SK-N-SH (cell line): Measurements from ENCODE around the gene TTC7B. TPM values are rescaled to one million over a fixed set of nuclear protein-coding genes. Genes with fewer than 3 reads are reported as not detected.

ENCODE experiments used
- CTCF ChIA-PET: fragments of 300-600, 350-600 bp; formaldehyde crosslinking; extraction: SDS; loops from one replicate; lab custom pipeline; 2021; lab: Yijun Ruan, JAX
- POLR2A ChIA-PET: fragments of 350-600 bp; sonication (Branson Sonifier 250); formaldehyde crosslinking; extraction: SDS; loops from one replicate; lab custom pipeline; 2020; ENCODE audit warnings: antibody characterized with exemption, inconsistent platforms; lab: Yijun Ruan, JAX
- DNase-seq: peaks from one replicate; pipeline ENCODE4 v3.0.0; 2012
- H2AFZ ChIP-seq: fragments of 200-600 bp; sonication (generic); 2 replicates; pipeline ENCODE4 v1.8.1; 2016; ENCODE audit warnings: antibody characterized with exemption, mild to moderate bottlenecking, low read depth
- H3F3A ChIP-seq: fragments of 200-600 bp; sonication (generic); replicated peaks from 2 replicates; pipeline ENCODE3; 2016; ENCODE audit warnings: antibody characterized with exemption, mild to moderate bottlenecking; ENCODE audit not compliant: insufficient read depth
- H3K27ac ChIP-seq, 2 experiments: fragments of 200-500 bp in 1 of 2; fragments of 200-600 bp in 1 of 2; sonication (Bioruptor generic) in 1 of 2; sonication (generic), shearing (Covaris generic) in 1 of 2; 2 replicates each; pipeline versions ENCODE4 v1.5.1 to v1.6.1; 2014 to 2016; ENCODE audit warnings: low read depth in 2 of 2, inconsistent platforms in 1 of 2, low read length in 1 of 2, mild to moderate bottlenecking in 1 of 2, mixed read lengths in 1 of 2
- H3K27me3 ChIP-seq: fragments of 200-600 bp; sonication (generic), shearing (Covaris generic); 2 replicates; pipeline ENCODE4 v1.6.1; 2016; ENCODE audit warnings: mixed run types; ENCODE audit not compliant: insufficient read depth
- H3K36me3 ChIP-seq, 2 experiments: fragments of 200-500 bp in 1 of 2; fragments of 200-600 bp in 1 of 2; sonication (Bioruptor generic) in 1 of 2; sonication (generic) in 1 of 2; replicated peaks in 1 of 2; 2 replicates each; pipeline versions ENCODE3 to v1.5.1; 2014 to 2016; ENCODE audit warnings: low read length in 1 of 2, mild to moderate bottlenecking in 1 of 2; ENCODE audit not compliant: insufficient read depth in 2 of 2, control insufficient read depth in 1 of 2
- H3K4me1 ChIP-seq, 2 experiments: fragments of 200-500 bp in 1 of 2; fragments of 200-600 bp in 1 of 2; sonication (Bioruptor generic) in 1 of 2; sonication (generic), shearing (Covaris generic) in 1 of 2; 2 replicates each; pipeline versions ENCODE4 v1.5.1 to v1.6.1; 2014 to 2016; ENCODE audit warnings: low read depth in 1 of 2, low read length in 1 of 2, mixed run types in 1 of 2; ENCODE audit not compliant: insufficient read depth in 2 of 2, control insufficient read depth in 1 of 2
- H3K4me2 ChIP-seq: fragments of 200-600 bp; sonication (generic), shearing (Covaris generic); 2 replicates; pipeline ENCODE4 v1.6.1; 2017; ENCODE audit warnings: mixed run types
- H3K4me3 ChIP-seq, 2 experiments: fragments of 200-500 bp in 1 of 2; fragments of 200-600 bp in 1 of 2; sonication (Bioruptor generic) in 1 of 2; sonication (generic), shearing (Covaris generic) in 1 of 2; 2 replicates each; pipeline versions ENCODE4 v1.5.1 to v1.8.1; 2014 to 2016; ENCODE audit warnings: low read depth in 2 of 2, inconsistent platforms in 1 of 2, low read length in 1 of 2, mild to moderate bottlenecking in 1 of 2, mixed read lengths in 1 of 2, moderate library complexity in 1 of 2
- H3K79me2 ChIP-seq: fragments of 200-600 bp; sonication (generic); 2 replicates; pipeline ENCODE4 v1.8.1; 2017; ENCODE audit warnings: mild to moderate bottlenecking; ENCODE audit not compliant: insufficient read depth
- H3K9ac ChIP-seq: fragments of 200-600 bp; sonication (generic); 2 replicates; pipeline ENCODE4 v1.6.1; 2017; ENCODE audit warnings: mixed run types
- H3K9me2 ChIP-seq: fragments of 200-600 bp; sonication (generic); 2 replicates; pipeline ENCODE4 v1.6.1; 2017; ENCODE audit warnings: mixed run types
- H3K9me3 ChIP-seq: fragments of 200-600 bp; sonication (generic); 2 replicates; pipeline ENCODE4 v1.6.1; 2017; ENCODE audit warnings: mixed run types, mild to moderate bottlenecking, moderate library complexity
- H4K20me1 ChIP-seq: fragments of 200-600 bp; sonication (generic); 2 replicates; pipeline ENCODE4 v1.6.1; 2017; ENCODE audit warnings: mild to moderate bottlenecking, mixed run types; ENCODE audit not compliant: insufficient read depth
- CHD2 ChIP-seq: fragments of 150-350 bp; IDR thresholded peaks from 2 replicates; pipeline ENCODE4 v1.6.1; 2018; ENCODE audit warnings: low read length; ENCODE audit not compliant: partially characterized antibody
- ELF1 ChIP-seq: IDR thresholded peaks from 2 replicates; pipeline ENCODE4 v1.4.0; 2012
- EZH2phosphoT487 ChIP-seq: fragments of 200-600 bp; sonication (generic); IDR thresholded peaks from 2 replicates; pipeline ENCODE4 v1.6.1; 2017; ENCODE audit warnings: low read depth, mixed run types, mild to moderate bottlenecking, antibody characterized with exemption, moderate library complexity, borderline replicate concordance
- GATA2 ChIP-seq: sonication (generic); formaldehyde crosslinking; IDR thresholded peaks from 2 replicates; pipeline ENCODE4 v1.5.0; 2020; ENCODE audit warnings: mild to moderate bottlenecking, missing genetic modification reagents
- IRF3 ChIP-seq: fragments of 150-350 bp; IDR thresholded peaks from 2 replicates; pipeline ENCODE4 v1.6.1; 2016; ENCODE audit warnings: mild to moderate bottlenecking, low read depth, low read length
- JUND ChIP-seq: IDR thresholded peaks from 2 replicates; pipeline ENCODE4 v1.4.0; 2012
- MXI1 ChIP-seq: IDR thresholded peaks from 2 replicates; pipeline ENCODE4 v1.6.1; 2012; ENCODE audit warnings: mild to moderate bottlenecking, low read depth, low read length, improper control_type of control experiment
- NFIC ChIP-seq: IDR thresholded peaks from 2 replicates; pipeline ENCODE4 v1.4.0; 2012; ENCODE audit warnings: borderline replicate concordance
- NRF1 ChIP-seq: IDR thresholded peaks from 2 replicates; pipeline ENCODE4 v1.6.1; 2012; ENCODE audit warnings: low read depth, mild to moderate bottlenecking, low read length
- PBX3 ChIP-seq: IDR thresholded peaks from 2 replicates; pipeline ENCODE4; 2012
- RAD21 ChIP-seq: IDR thresholded peaks from 2 replicates; pipeline ENCODE4 v1.6.1; 2012; ENCODE audit warnings: mild to moderate bottlenecking, low read length
- RFX5 ChIP-seq: IDR thresholded peaks from 2 replicates; pipeline ENCODE4 v1.6.1; 2012; ENCODE audit warnings: mild to moderate bottlenecking, improper control_type of control experiment, low read length
- SIN3A ChIP-seq: IDR thresholded peaks from 2 replicates; pipeline ENCODE4 v1.6.1; 2012; ENCODE audit warnings: low read depth, mild to moderate bottlenecking, low read length, moderate library complexity, borderline replicate concordance
- TAF1 ChIP-seq: IDR thresholded peaks from 2 replicates; pipeline ENCODE4 v1.6.1; 2012; ENCODE audit warnings: low read depth, mild to moderate bottlenecking, low read length, moderate library complexity, borderline replicate concordance
- TEAD4 ChIP-seq: IDR thresholded peaks from 2 replicates; pipeline ENCODE4 v1.4.0; 2012; ENCODE audit warnings: mild to moderate bottlenecking, borderline replicate concordance; ENCODE audit not compliant: insufficient read depth
- WGBS: methylation state at CpG from one replicate; pipeline ENCODE4 v1.1.6; 2017; ENCODE audit warnings: low lambda C conversion rate; 5-methylcytosine and 5-hydroxymethylcytosine counted together
- polyA plus RNA-seq, 3 experiments: library from polyadenylated mRNA; depleted of rRNA; stranded (reverse); fragments of >200 nt; gene quantifications; 2 replicates each; pipeline ENCODE4 v1.2.3, GENCODE V29; 2012
- TF ChIP-seq, protein P1 (sequence below): IDR thresholded peaks from 2 replicates; pipeline ENCODE4 v1.4.0; 2012; ENCODE audit warnings: low read depth, borderline replicate concordance
- TF ChIP-seq, protein P2 (sequence below): IDR thresholded peaks from 2 replicates; pipeline ENCODE4 v1.6.1; 2012; ENCODE audit warnings: mild to moderate bottlenecking, low read depth, low read length, moderate library complexity

The TTC7B gene
- polyA plus RNA-seq, 1 of the 3 experiments (the other 2 are of a cell fraction): 43.1 TPM

DNA sequence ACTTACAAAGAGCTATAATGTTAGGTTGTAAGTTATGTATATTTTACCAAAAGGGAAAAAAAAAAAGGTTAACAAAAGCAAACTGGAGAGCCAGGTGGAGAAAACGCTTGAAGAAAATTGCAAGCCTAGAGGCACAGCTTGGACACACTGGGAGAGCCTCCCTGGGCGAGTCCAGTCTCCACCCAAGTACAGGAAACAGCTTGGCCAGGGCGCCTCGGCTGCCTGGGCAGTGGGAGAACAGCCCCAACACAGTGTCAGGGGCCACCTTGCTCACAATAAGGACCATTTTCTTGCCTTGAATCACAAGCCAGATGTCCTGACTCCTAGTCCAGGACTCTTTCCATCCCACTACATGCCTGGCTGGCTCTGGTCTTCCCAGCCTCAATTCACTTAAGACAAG lies 33.3 kb downstream of the TTC7B start:
- no peak overlapping the region for H2AFZ ChIP-seq
- TF ChIP-seq RAD21 (no peak), ELF1 (no peak), TAF1 (no peak), NRF1 (no peak), IRF3 (no peak), TEAD4 (no peak), JUND (no peak), CHD2 (no peak), GATA2 (CRISPR knock-in tag) (no peak), NFIC (no peak), MXI1 (no peak), SIN3A (no peak), RFX5 (no peak), EZH2phosphoT487 (no peak), PBX3 (no peak)
- TF ChIP-seq, protein P1, sequence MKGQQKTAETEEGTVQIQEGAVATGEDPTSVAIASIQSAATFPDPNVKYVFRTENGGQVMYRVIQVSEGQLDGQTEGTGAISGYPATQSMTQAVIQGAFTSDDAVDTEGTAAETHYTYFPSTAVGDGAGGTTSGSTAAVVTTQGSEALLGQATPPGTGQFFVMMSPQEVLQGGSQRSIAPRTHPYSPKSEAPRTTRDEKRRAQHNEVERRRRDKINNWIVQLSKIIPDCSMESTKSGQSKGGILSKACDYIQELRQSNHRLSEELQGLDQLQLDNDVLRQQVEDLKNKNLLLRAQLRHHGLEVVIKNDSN: no peak
- TF ChIP-seq, protein P2, sequence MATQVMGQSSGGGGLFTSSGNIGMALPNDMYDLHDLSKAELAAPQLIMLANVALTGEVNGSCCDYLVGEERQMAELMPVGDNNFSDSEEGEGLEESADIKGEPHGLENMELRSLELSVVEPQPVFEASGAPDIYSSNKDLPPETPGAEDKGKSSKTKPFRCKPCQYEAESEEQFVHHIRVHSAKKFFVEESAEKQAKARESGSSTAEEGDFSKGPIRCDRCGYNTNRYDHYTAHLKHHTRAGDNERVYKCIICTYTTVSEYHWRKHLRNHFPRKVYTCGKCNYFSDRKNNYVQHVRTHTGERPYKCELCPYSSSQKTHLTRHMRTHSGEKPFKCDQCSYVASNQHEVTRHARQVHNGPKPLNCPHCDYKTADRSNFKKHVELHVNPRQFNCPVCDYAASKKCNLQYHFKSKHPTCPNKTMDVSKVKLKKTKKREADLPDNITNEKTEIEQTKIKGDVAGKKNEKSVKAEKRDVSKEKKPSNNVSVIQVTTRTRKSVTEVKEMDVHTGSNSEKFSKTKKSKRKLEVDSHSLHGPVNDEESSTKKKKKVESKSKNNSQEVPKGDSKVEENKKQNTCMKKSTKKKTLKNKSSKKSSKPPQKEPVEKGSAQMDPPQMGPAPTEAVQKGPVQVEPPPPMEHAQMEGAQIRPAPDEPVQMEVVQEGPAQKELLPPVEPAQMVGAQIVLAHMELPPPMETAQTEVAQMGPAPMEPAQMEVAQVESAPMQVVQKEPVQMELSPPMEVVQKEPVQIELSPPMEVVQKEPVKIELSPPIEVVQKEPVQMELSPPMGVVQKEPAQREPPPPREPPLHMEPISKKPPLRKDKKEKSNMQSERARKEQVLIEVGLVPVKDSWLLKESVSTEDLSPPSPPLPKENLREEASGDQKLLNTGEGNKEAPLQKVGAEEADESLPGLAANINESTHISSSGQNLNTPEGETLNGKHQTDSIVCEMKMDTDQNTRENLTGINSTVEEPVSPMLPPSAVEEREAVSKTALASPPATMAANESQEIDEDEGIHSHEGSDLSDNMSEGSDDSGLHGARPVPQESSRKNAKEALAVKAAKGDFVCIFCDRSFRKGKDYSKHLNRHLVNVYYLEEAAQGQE: no peak
- TF ChIP-seq, all 33 proteins: peak for 0
- no peaks in the 10 kb centered on the region for H3K9me3 ChIP-seq
- no peak overlapping the region for H3K27ac ChIP-seq
- 97% methylated on average over 2 of the region's 4 CpGs for WGBS
- no peaks in the 10 kb centered on the region for H3F3A ChIP-seq
- DNase-seq: no peak
- H3K79me2 ChIP-seq: 0 out of 2 replicates have a peak, but pooled peaks cover 3% of the 10 kb centered on the region
- no peak overlapping the region for H3K9ac ChIP-seq
- H3K9me2 ChIP-seq: no peaks in the 10 kb centered on the region
- no peaks in the 10 kb centered on the region for H4K20me1 ChIP-seq
- POLR2A ChIA-PET: no interaction called here
- H3K4me3 ChIP-seq: no peak overlapping the region
- H3K36me3 ChIP-seq: no peaks in the 10 kb centered on the region
- H3K4me1 ChIP-seq: peaks cover 0 to 12% of the 10 kb centered on the region in 2 experiments; a peak in 1 of 4 replicates
- H3K27me3 ChIP-seq: no peaks in the 10 kb centered on the region
- CTCF ChIA-PET: interaction anchor here (1.7 to 3.9 kb wide), 3 partner anchors 12 to 34 kb away, joined by 5 to 15 read pairs (median 13); partner anchors contain the start of gene TTC7B
- H3K4me2 ChIP-seq: no peak overlapping the region
